HCT116 (cell line): ENCODE data around the gene CRACDL. TPM values are rescaled to one million over a fixed set of nuclear protein-coding genes. Genes with fewer than 3 reads are reported as not detected.

Experiments used
- ATAC-seq: fragments of 200-7000 bp; cut with Tn5 transposase; 2 replicates; pipeline ENCODE4 v1.9.1; 2020; ENCODE audit warnings: mild to moderate bottlenecking, moderate library complexity
- BruUV-seq: library from RNA; stranded (reverse); fragments of 400-500 nt; replicated peaks from 2 replicates; lab custom pipeline; 2021; lab: Mats Ljungman, UMichigan
- CTCF ChIA-PET: fragments of 300-600 bp; sonication (Branson Sonifier 250); formaldehyde crosslinking; loops from one replicate; lab custom pipeline; 2021; ENCODE audit warnings: antibody characterized with exemption; lab: Charles Lee
- POLR2A ChIA-PET: fragments of 300-600, 350-600 bp; sonication (Branson Sonifier 250); formaldehyde crosslinking; loops from one replicate; lab custom pipeline; 2021; ENCODE audit warnings: antibody characterized with exemption; lab: Charles Lee
- RAD21 ChIA-PET, 2 experiments: fragments of 300-600 bp; sonication (Branson Sonifier 250); formaldehyde crosslinking; loops; one replicate each; lab custom pipeline; 2023; ENCODE audit warnings: low total read pairs in 2 of 2; ENCODE audit not compliant: uncharacterized antibody in 2 of 2, unreplicated experiment in 2 of 2, low non-redundant PET in 1 of 2; lab: Charles Lee
- DNase-seq: peaks from one replicate; pipeline ENCODE4 v3.0.0-alpha.2; 2010; ENCODE audit warnings: low read depth, low spot score
- H2AFZ ChIP-seq: fragments of 200-600 bp; shearing (Covaris generic), sonication (generic); 2 replicates; pipeline ENCODE4 v1.6.1; 2017; ENCODE audit warnings: low read depth, mixed run types, mixed read lengths, antibody characterized with exemption, low read length; ENCODE audit not compliant: poor library complexity, severe bottlenecking
- H3K27ac ChIP-seq: 2 replicates; pipeline ENCODE4 v1.5.1; 2012; ENCODE audit warnings: low read depth, low read length
- H3K27me3 ChIP-seq: fragments of 200-600 bp; sonication (generic); 2 replicates; pipeline ENCODE4 v1.6.1; 2016; ENCODE audit warnings: mixed run types, low read length, mixed read lengths; ENCODE audit not compliant: insufficient read depth
- H3K36me3 ChIP-seq, 2 experiments: fragments of 200-500 bp in 1 of 2; fragments of 200-600 bp in 1 of 2; sonication (Bioruptor generic) in 1 of 2; sonication (generic) in 1 of 2; 2 replicates each; pipeline versions ENCODE4 v1.5.1 to v1.6.1; 2014 to 2016; ENCODE audit warnings: low read length in 2 of 2, inconsistent platforms in 1 of 2, mixed read lengths in 1 of 2, mixed run types in 1 of 2; ENCODE audit not compliant: insufficient read depth in 2 of 2, control insufficient read depth in 1 of 2
- H3K4me1 ChIP-seq, 2 experiments: fragments of 200-600 bp in 1 of 2; sonication (generic) in 1 of 2; 2 replicates each; pipeline versions ENCODE4 v1.5.1 to v1.6.1; 2012 to 2017; ENCODE audit warnings: low read length in 2 of 2, inconsistent platforms in 1 of 2, mild to moderate bottlenecking in 1 of 2, mixed read lengths in 1 of 2, mixed run types in 1 of 2, moderate library complexity in 1 of 2; ENCODE audit not compliant: insufficient read depth in 2 of 2, control insufficient read depth in 1 of 2
- H3K4me2 ChIP-seq: fragments of 200-600 bp; sonication (generic); 2 replicates; pipeline ENCODE4 v1.6.1; 2017; ENCODE audit warnings: mixed run types, low read length, mixed read lengths
- H3K4me3 ChIP-seq, 2 experiments: fragments of 200-600 bp in 1 of 2; sonication (generic) in 1 of 2; replicated peaks in 1 of 2; 2 replicates each; pipeline ENCODE4 v1.5.1; 2011 to 2016; ENCODE audit warnings: low read length in 2 of 2, control low read depth in 1 of 2, low read depth in 1 of 2, mild to moderate bottlenecking in 1 of 2, mixed read lengths in 1 of 2, mixed run types in 1 of 2
- H3K79me2 ChIP-seq: fragments of 200-600 bp; sonication (generic); 2 replicates; pipeline ENCODE4 v1.6.1; 2017; ENCODE audit warnings: mild to moderate bottlenecking, mixed run types, low read length, moderate library complexity, mixed read lengths; ENCODE audit not compliant: insufficient read depth
- H3K9ac ChIP-seq: fragments of 200-600 bp; sonication (generic); 2 replicates; pipeline ENCODE4 v1.6.1; 2016; ENCODE audit warnings: low read length, mixed read lengths
- H3K9me2 ChIP-seq: fragments of 200-600 bp; sonication (generic), shearing (Covaris generic); 2 replicates; pipeline ENCODE4 v1.6.1; 2017; ENCODE audit warnings: mixed run types, mild to moderate bottlenecking, moderate library complexity; ENCODE audit not compliant: insufficient read depth
- H3K9me3 ChIP-seq, 2 experiments: fragments of 200-500 bp in 1 of 2; fragments of 200-600 bp in 1 of 2; sonication (Bioruptor generic) in 1 of 2; sonication (generic) in 1 of 2; 2 replicates each; pipeline ENCODE4 v1.6.1; 2014 to 2017; ENCODE audit warnings: low read length in 2 of 2, mixed read lengths in 2 of 2, inconsistent platforms in 1 of 2, low read depth in 1 of 2, mild to moderate bottlenecking in 1 of 2, mixed run types in 1 of 2, moderate library complexity in 1 of 2; ENCODE audit not compliant: control insufficient read depth in 1 of 2, insufficient read depth in 1 of 2
- H4K20me1 ChIP-seq: fragments of 200-600 bp; sonication (generic), shearing (Covaris generic); 2 replicates; pipeline ENCODE4 v1.6.1; 2017; ENCODE audit warnings: mixed run types, mild to moderate bottlenecking, moderate library complexity; ENCODE audit not compliant: insufficient read depth
- CBX3 ChIP-seq: IDR thresholded peaks from 2 replicates; pipeline ENCODE4 v1.6.1; 2012; ENCODE audit warnings: low read depth
- CTCF ChIP-seq, 3 experiments: fragments of 200-600 bp in 1 of 3; sonication (generic) in 1 of 3; IDR thresholded peaks in 2 of 3; conservative IDR thresholded peaks in 1 of 3; 2 replicates each; pipeline ENCODE4 v1.5.1; 2012 to 2017; ENCODE audit warnings: low read depth in 2 of 3, low read length in 2 of 3, antibody characterized with exemption in 1 of 3, borderline replicate concordance in 1 of 3, control low read depth in 1 of 3, mild to moderate bottlenecking in 1 of 3, mixed read lengths in 1 of 3, mixed run types in 1 of 3, moderate library complexity in 1 of 3; ENCODE audit not compliant: insufficient read depth in 1 of 3
- ELF1 ChIP-seq: IDR thresholded peaks from 2 replicates; pipeline ENCODE4 v1.6.1; 2012; ENCODE audit warnings: low read depth, borderline replicate concordance
- EZH2 ChIP-seq: fragments of 200-600 bp; sonication (generic); IDR thresholded peaks from 2 replicates; pipeline ENCODE4 v1.6.1; 2017; ENCODE audit warnings: antibody characterized with exemption, mixed run types
- FOSL1 ChIP-seq: IDR thresholded peaks from 2 replicates; pipeline ENCODE4 v1.6.1; 2012; ENCODE audit warnings: low read depth
- POLR2A ChIP-seq: IDR thresholded peaks from 2 replicates; pipeline ENCODE4 v1.7.0; 2011; ENCODE audit warnings: borderline replicate concordance; ENCODE audit not compliant: insufficient read depth, insufficient read length; ENCODE audit errors: extremely low read depth
- RAD21 ChIP-seq: IDR thresholded peaks from 2 replicates; pipeline ENCODE4 v1.6.1; 2012; ENCODE audit warnings: low read depth, mild to moderate bottlenecking
- ZNF274 ChIP-seq: fragments of 200-500 bp; sonication (Bioruptor generic); IDR thresholded peaks from 2 replicates; pipeline ENCODE4 v1.6.1; 2014; ENCODE audit warnings: mild to moderate bottlenecking, low read depth, low read length, inconsistent platforms
- intact Hi-C: fragments of 100-400 bp; cut with micrococcal nuclease; formaldehyde crosslinking; loops from 2 replicates; pipeline ENCODE4 v1.10.0; 2022
- total RNA-seq: library from RNA; stranded (reverse); gene quantifications from one replicate; pipeline ENCODE4 v1.2.1, GENCODE V29; 2021; ENCODE audit not compliant: unreplicated experiment

Gene CRACDL
- total RNA-seq, 1 experiment from 2014 or later: 1.1 TPM

GRCh38 chr2:98923244-98923940 is 12.6 kb downstream of the CRACDL start:
- Histone ChIP-seq H3K79me2 (no peaks in the 10 kb centered on the region), H3K9ac (no peak overlapping the region), H3K36me3 (no peaks in the 10 kb centered on the region), H3K27ac (no peak overlapping the region), H3K4me3 (no peak overlapping the region)
- no peak for DNase-seq
- CTCF ChIA-PET: interaction anchor here (0.7 kb wide), 1 partner anchor 274 kb away, joined by 3 read pairs; no protein-coding TSS in a partner anchor
- POLR2A ChIA-PET: no interaction called here
- RAD21 ChIA-PET: interaction anchor here in 1 of 2 experiments (1.0 kb wide), 1 partner anchor 87 kb away, joined by 3 read pairs; no protein-coding TSS in a partner anchor
- intact Hi-C loops: no loop called here
- no TSS peak for BruUV-seq
- TF ChIP-seq POLR2A (no peak), RAD21 (peak; percentile 48; the same call in 1 of the 2 replicates), CTCF (IDR thresholded peaks at IDR 0.05 in 2 of 3, conservative IDR thresholded peaks at IDR 0.05 in 1 of 3; ENCODE audit: borderline replicate concordance in 1 of 3, insufficient read depth in 1 of 3, low read depth in 2 of 3, low read length in 2 of 3) (peak; percentile 10 to 47 (median 40); a peak in 4 of 6 replicates), ELF1 (no peak), CBX3 (no peak), EZH2 (no peak), FOSL1 (no peak), ZNF274 (no peak)
- TF ChIP-seq, all 23 proteins: peak for 2
- Histone ChIP-seq H3K9me2 (no peaks in the 10 kb centered on the region), H3K9me3 (no peaks in the 10 kb centered on the region), H3K4me1 (no peaks in the 10 kb centered on the region; a peak in 2 of 4 replicates), H2AFZ (no peak overlapping the region), H3K27me3 (no peaks in the 10 kb centered on the region), H4K20me1 (no peaks in the 10 kb centered on the region), H3K4me2 (no peak overlapping the region)
- no peak for ATAC-seq
